K562 (cell line): ENCODE data around the gene RUVBL2. TPM values are rescaled to one million over a fixed set of nuclear protein-coding genes. Genes with fewer than 3 reads are reported as not detected.

Experiments used
- ARID1B ChIP-seq: fragments of 450-650 bp; IDR thresholded peaks from 2 replicates; pipeline ENCODE4 v1.6.1; 2016; ENCODE audit warnings: antibody characterized with exemption, mild to moderate bottlenecking, inconsistent platforms
- BCL6 ChIP-seq: fragments of 250-450 bp; sonication (Bioruptor Pico); IDR thresholded peaks from 2 replicates; pipeline ENCODE4 v1.4.0; 2020
- CBX2 ChIP-seq: fragments of 200-600 bp; sonication (generic); IDR thresholded peaks from one replicate; pipeline ENCODE4 v1.6.1; 2012; ENCODE audit warnings: mild to moderate bottlenecking, low read length, inconsistent platforms; ENCODE audit not compliant: insufficient read depth, poor library complexity, severe bottlenecking
- DPF2 ChIP-seq: fragments of 450-650 bp; IDR thresholded peaks from 2 replicates; pipeline ENCODE4 v1.6.1; 2016
- HNRNPLL ChIP-seq: fragments of 200-400 bp; formaldehyde crosslinking; IDR thresholded peaks from 2 replicates; pipeline ENCODE4 v1.6.1; 2017; ENCODE audit warnings: low read length, low read depth, mild to moderate bottlenecking; ENCODE audit not compliant: poor library complexity, severe bottlenecking
- MED1 ChIP-seq: sonication (generic); formaldehyde crosslinking; IDR thresholded peaks from 2 replicates; pipeline ENCODE4 v1.8.1; 2023; ENCODE audit warnings: missing genetic modification reagents, borderline replicate concordance
- NCOA1 ChIP-seq: fragments of 450-650 bp; IDR thresholded peaks from 2 replicates; pipeline ENCODE4 v1.6.1; 2016; ENCODE audit warnings: low read depth
- NFIC ChIP-seq: fragments of 450-650 bp; IDR thresholded peaks from 2 replicates; pipeline ENCODE4 v1.6.1; 2017; ENCODE audit warnings: mild to moderate bottlenecking, inconsistent platforms
- NR2C1 ChIP-seq, 2 experiments: fragments of 450-650 bp; IDR thresholded peaks; 2 replicates each; pipeline ENCODE4 v1.6.1; 2017; ENCODE audit warnings: mild to moderate bottlenecking in 2 of 2, antibody characterized with exemption in 1 of 2, inconsistent platforms in 1 of 2, missing compliant biosample characterization in 1 of 2, missing genetic modification characterization in 1 of 2
- POLR2AphosphoS2 ChIP-seq: IDR thresholded peaks from 2 replicates; pipeline ENCODE4 v1.6.1; 2012; ENCODE audit warnings: low read length, improper control_type of control experiment
- SMC3 ChIP-seq: conservative IDR thresholded peaks from 2 replicates; pipeline ENCODE4 v1.6.1; 2011; ENCODE audit warnings: low read depth, low read length, improper control_type of control experiment; ENCODE audit not compliant: insufficient read depth
- SUPT5H ChIP-seq: fragments of 450-650 bp; IDR thresholded peaks from 2 replicates; pipeline ENCODE4 v1.6.1; 2016
- U2AF2 ChIP-seq: fragments of 200-400 bp; formaldehyde crosslinking; optimal IDR thresholded peaks from 2 replicates; pipeline ENCODE3; 2017; ENCODE audit warnings: low read depth, mild to moderate bottlenecking, low read length
- ZFX ChIP-seq: sonication (generic); formaldehyde crosslinking; IDR thresholded peaks from 2 replicates; pipeline ENCODE4 v1.8.0; 2022; ENCODE audit warnings: mild to moderate bottlenecking, missing genetic modification reagents, moderate library complexity
- ZNF124 ChIP-seq: sonication (generic); formaldehyde crosslinking; IDR thresholded peaks from 2 replicates; pipeline ENCODE4 v1.8.1; 2022; ENCODE audit warnings: missing genetic modification reagents
- ZNF174 ChIP-seq: fragments of 250-450 bp; sonication (Bioruptor Pico); IDR thresholded peaks from 2 replicates; pipeline ENCODE4 v1.4.0; 2020; ENCODE audit warnings: mild to moderate bottlenecking
- ZNF24 ChIP-seq: fragments of 450-650 bp; IDR thresholded peaks from 2 replicates; pipeline ENCODE4 v1.6.1; 2016
- ZNF274 ChIP-seq: IDR thresholded peaks from 2 replicates; pipeline ENCODE4 v1.6.1; 2011; ENCODE audit warnings: low read depth, mild to moderate bottlenecking, low read length, moderate library complexity, borderline replicate concordance
- ZSCAN32 ChIP-seq: fragments of 450-650 bp; formaldehyde crosslinking; IDR thresholded peaks from 2 replicates; pipeline ENCODE4 v1.4.0; 2020; ENCODE audit warnings: mild to moderate bottlenecking, moderate library complexity
- polyA plus RNA-seq, 8 experiments: library from polyadenylated mRNA; depleted of rRNA in 4 of 8; stranded (reverse) in 5 of 8; unstranded in 3 of 8; fragments of >200 nt; fragmentation: Nextera tagmentation in 2 of 8; fragmentation: Illumina TruSeq in 1 of 8; extraction: Ambion mirVana in 2 of 8; extraction: Trizol in 1 of 8; gene quantifications; 2 replicates each; pipeline versions ENCODE4 v1.2.1 to v1.2.3, GENCODE V29; 2011 to 2014; ENCODE audit warnings: inconsistent platforms in 1 of 8, missing spikeins in 1 of 8
- total RNA-seq, 7 experiments: library from RNA; depleted of rRNA in 6 of 7; stranded (reverse); fragments of >200 nt in 6 of 7; fragmentation: Illumina TruSeq in 2 of 7; extraction: Trizol in 2 of 7; gene quantifications; 2 replicates each; pipeline versions ENCODE4 v1.2.1 to v1.2.3, GENCODE V29; 2011 to 2021; ENCODE audit warnings: low replicate concordance in 1 of 7
- TF ChIP-seq, protein P1 (sequence below): fragments of 450-650 bp; IDR thresholded peaks from 2 replicates; pipeline ENCODE4 v1.6.1; 2016; ENCODE audit warnings: borderline replicate concordance
- TF ChIP-seq, protein P2 (sequence below): sonication (generic); formaldehyde crosslinking; IDR thresholded peaks from 2 replicates; pipeline ENCODE4 v1.9.0; 2022; ENCODE audit warnings: mild to moderate bottlenecking, missing genetic modification reagents
- TF ChIP-seq, protein P3 (sequence below), 2 experiments: fragments of 450-650 bp; IDR thresholded peaks; 2 replicates each; pipeline ENCODE4 v1.6.1; 2016

Gene RUVBL2
- total and polyA plus RNA-seq, 9 of the 15 experiments (the other 6 are each of a cell fraction or from before 2014, with no cell fraction given) = 71.4 to 453 (median 237) TPM

DNA sequence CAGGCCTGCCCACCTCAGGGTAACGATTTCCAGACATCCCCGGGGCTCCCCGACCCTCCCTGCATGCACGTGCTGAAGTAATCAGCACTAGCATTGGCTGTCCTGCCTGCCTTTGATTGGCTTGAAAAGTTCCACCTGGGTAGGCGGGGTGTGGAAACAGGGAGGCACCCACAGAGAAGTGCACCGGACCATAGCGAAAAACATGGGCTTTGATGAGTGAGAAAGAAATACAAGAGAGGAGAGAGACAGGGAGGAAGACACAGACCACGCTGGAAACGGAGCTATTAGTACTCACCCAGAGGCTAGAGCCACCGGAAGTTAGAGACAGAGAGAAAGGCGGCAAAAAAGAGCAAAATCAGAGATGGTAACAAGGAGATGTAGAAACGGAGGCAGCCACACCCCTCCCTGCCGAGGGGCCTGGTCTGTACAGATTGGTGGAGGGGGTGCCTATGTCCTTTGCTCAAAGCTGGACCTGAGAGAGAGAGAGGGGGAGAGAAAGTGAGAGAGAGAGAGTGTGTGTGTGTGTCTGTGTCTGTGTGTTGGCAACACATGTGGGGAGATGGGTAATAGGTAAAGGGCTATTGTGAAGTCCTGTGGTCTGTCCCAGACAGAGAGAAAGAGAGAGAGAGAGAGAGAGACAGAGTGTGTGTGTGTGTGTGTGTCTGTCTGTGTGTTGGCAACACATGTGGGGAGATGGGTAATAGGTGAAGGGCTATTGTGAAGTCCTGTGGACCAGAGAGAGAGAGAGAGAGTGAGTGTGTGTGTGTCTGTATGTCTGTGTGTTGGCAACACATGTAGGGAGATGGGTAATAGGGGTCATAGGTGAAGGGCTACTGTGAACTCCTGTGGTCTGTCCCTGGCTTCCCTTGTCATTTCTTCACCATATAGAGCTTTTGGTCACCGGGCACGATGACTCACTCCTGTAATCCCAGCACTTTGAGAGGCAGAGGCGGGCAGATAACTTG lies 27.5 kb downstream of the RUVBL2 start (continued):
- TF ChIP-seq, protein P1, sequence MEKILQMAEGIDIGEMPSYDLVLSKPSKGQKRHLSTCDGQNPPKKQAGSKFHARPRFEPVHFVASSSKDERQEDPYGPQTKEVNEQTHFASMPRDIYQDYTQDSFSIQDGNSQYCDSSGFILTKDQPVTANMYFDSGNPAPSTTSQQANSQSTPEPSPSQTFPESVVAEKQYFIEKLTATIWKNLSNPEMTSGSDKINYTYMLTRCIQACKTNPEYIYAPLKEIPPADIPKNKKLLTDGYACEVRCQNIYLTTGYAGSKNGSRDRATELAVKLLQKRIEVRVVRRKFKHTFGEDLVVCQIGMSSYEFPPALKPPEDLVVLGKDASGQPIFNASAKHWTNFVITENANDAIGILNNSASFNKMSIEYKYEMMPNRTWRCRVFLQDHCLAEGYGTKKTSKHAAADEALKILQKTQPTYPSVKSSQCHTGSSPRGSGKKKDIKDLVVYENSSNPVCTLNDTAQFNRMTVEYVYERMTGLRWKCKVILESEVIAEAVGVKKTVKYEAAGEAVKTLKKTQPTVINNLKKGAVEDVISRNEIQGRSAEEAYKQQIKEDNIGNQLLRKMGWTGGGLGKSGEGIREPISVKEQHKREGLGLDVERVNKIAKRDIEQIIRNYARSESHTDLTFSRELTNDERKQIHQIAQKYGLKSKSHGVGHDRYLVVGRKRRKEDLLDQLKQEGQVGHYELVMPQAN = peak; percentile 15; the same call in 1 of the 2 replicates
- TF ChIP-seq ZNF124 (CRISPR knock-in tag) = no peak
- no peak for TF ChIP-seq ZNF174 (CRISPR knock-in tag)
- no peak for TF ChIP-seq NCOA1
- peak; percentile 29; the same call in 1 of the 2 replicates for TF ChIP-seq ZNF24
- no peak for TF ChIP-seq ZNF274
- TF ChIP-seq NR2C1 (IDR thresholded peaks at IDR 0.05) = peak; percentile 70
- peak; percentile 70 for TF ChIP-seq NR2C1 (tag; IDR thresholded peaks at IDR 0.05)
- no peak for TF ChIP-seq SMC3
- peak; percentile 48; the same call in 1 of the 2 replicates for TF ChIP-seq DPF2
- peak; percentile 34 for TF ChIP-seq ARID1B
- no peak for TF ChIP-seq POLR2AphosphoS2
- 0 out of 2 replicates have a peak, but pooled peaks have one; percentile 34 for TF ChIP-seq SUPT5H
- TF ChIP-seq, protein P2, sequence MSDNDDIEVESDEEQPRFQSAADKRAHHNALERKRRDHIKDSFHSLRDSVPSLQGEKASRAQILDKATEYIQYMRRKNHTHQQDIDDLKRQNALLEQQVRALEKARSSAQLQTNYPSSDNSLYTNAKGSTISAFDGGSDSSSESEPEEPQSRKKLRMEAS (CRISPR knock-in tag) = peak; percentile 23; the same call in 1 of the 2 replicates
- TF ChIP-seq CBX2 = no peak
- peak; percentile 15; the same call in 1 of the 2 replicates for TF ChIP-seq NFIC
- no peak for TF ChIP-seq ZSCAN32
- no peak for TF ChIP-seq BCL6 (CRISPR knock-in tag)
- TF ChIP-seq HNRNPLL = no peak
- no peak for TF ChIP-seq MED1 (CRISPR knock-in tag)
- no peak for TF ChIP-seq U2AF2
- TF ChIP-seq ZFX = no peak
- TF ChIP-seq, protein P3, sequence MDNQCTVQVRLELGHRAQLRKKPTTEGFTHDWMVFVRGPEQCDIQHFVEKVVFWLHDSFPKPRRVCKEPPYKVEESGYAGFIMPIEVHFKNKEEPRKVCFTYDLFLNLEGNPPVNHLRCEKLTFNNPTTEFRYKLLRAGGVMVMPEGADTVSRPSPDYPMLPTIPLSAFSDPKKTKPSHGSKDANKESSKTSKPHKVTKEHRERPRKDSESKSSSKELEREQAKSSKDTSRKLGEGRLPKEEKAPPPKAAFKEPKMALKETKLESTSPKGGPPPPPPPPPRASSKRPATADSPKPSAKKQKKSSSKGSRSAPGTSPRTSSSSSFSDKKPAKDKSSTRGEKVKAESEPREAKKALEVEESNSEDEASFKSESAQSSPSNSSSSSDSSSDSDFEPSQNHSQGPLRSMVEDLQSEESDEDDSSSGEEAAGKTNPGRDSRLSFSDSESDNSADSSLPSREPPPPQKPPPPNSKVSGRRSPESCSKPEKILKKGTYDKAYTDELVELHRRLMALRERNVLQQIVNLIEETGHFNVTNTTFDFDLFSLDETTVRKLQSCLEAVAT (IDR thresholded peaks at IDR 0.05) = 0 out of 4 replicates have a peak, but pooled peaks of 1 of the 2 experiments have one; percentile 44
